DMS53 treated with DMSO at 0.1 percent for 48 hours (cell line): ENCODE results near the gene CCDC33.

ENCODE experiments used
- DNase-seq: peaks from one replicate; lab custom pipeline; 2025; ENCODE audit not compliant: unreplicated experiment; lab: John Stamatoyannopoulos, UW

The CCDC33 gene

GRCh38 chr15:74235962-74236361, at the start of gene CCDC33:
CCDC33 (plus strand) TSS chr15:74236326; CDS start chr15:74236720, 394 bp downstream.
- peak; percentile 96 for DNase-seq

DNA sequence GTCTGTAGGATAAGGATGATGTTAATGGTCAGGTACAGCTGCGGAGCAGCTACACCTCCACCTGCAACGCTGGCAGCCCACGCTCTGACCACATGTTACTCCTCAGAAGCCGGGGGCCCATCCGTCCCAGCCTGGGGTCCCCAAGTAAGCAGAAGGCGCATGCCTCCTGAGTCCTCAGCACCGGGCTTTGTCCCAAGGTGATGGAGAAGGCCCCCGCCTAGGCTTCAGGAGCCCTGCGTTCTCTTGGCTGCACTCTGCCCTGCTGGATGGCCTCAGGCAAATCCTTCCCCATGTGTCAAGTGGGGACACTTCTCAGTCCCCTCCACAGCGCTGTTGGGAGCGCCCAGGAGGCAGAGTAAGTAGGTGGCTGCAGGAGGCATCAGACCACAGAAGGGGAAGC, 47.9 kb upstream of the CCDC33 start:
- DNase-seq: no peak

DNA sequence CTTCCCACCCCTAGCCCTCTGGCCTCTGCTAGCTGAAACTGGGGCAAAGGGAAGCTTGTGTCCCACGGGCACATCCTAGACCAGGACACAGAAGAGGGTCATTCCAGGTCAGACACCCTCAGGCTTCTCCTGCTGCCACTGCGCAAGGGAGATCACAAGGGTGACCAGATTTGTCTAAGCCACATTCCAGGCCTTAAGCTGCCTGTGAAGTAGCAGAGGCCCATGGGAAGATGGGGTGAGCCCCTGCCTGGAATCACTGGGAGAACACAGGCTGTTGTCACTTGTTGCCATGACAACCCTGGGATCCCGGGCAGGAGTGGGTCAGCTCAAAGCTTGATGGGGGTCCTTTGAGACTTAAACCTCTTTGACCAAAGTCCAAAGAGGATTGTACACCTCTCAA, 44.3 kb upstream of the CCDC33 start:
- DNase-seq: no peak

DNA sequence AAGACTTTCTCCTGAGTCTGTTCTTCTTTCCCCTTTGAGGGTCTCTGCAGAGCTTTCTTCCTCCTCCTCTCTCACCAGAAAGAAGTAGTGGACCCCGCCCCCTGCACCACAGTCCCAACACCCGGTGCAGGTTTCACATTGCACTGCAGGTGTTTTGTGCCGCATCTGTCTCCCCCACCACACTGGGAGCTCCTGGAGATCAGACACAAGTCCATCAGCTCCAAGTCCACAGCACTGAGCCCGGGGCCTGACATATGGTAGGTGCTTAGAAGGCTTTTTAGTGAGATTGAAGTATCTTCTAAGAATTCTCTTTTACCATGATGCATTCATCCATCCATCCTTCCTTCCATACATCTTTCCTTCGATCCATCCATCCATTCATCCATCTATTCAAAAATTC, 43.4 kb upstream of the CCDC33 start:
- DNase-seq: no peak

DNA sequence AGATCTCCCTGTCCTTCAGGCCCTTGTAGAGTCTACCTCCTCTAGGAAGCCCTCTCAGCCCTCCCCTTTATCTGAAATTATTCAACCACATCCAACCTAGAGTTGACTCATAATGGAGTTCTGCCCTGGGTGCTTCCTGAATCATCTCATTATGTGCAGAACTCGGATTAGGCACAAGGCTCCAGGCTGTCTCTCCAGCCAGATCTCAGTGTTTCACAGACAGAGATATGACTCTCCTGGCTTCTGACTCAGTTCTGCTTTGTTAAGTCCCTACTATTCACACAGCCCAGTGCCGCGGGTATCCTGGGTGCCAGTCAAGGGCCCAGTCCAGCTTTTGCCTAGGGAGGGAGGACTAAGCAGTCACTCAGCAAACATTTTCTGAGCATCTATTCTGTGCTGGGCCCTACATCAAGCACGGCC, 42.8 kb upstream of the CCDC33 start:
- no peak for DNase-seq

DNA sequence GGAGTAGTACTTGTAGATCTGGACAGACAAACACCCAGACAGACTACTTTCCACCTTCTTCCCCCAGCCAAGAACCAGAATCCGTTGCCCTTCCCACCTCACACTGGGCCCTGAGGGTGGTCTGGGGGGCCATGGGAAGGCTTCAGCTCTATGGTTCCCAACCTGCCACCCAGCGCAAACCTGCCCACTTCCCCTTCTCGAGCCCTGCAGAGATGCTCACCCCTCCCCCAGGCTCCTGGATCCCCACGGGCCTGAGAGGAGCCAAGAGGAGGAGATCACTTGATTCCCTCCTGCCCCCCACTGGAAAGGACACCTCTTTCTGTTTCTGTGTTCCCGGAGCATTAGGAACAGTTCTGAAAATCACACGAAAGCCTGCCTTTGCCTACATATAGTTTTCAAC, 42.2 kb upstream of the CCDC33 start:
- no peak for DNase-seq

- no peak for DNase-seq
Observed at GRCh38 chr15:74194572-74195559, 41.3 kb upstream of the CCDC33 start.

DNA sequence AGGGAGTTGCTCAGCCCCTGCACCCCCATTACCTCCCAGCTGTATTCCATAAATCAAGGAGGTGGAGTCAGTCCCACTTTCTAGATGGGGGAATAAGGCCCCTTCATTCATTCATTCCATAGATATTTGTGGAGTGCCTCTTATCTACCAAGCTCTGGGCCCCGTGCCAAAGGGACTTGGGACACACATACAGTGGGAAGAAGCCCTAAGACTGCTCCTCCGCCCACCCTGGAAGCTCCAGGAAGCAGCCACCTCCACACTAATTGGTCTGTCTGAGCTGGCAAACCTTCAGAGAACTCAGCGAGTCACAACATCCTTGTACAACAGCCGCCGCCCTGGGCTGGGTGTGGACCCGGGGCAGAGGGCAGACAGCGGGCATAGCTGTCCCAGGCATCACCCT, 40.0 kb upstream of the CCDC33 start:
- no peak for DNase-seq

DNA sequence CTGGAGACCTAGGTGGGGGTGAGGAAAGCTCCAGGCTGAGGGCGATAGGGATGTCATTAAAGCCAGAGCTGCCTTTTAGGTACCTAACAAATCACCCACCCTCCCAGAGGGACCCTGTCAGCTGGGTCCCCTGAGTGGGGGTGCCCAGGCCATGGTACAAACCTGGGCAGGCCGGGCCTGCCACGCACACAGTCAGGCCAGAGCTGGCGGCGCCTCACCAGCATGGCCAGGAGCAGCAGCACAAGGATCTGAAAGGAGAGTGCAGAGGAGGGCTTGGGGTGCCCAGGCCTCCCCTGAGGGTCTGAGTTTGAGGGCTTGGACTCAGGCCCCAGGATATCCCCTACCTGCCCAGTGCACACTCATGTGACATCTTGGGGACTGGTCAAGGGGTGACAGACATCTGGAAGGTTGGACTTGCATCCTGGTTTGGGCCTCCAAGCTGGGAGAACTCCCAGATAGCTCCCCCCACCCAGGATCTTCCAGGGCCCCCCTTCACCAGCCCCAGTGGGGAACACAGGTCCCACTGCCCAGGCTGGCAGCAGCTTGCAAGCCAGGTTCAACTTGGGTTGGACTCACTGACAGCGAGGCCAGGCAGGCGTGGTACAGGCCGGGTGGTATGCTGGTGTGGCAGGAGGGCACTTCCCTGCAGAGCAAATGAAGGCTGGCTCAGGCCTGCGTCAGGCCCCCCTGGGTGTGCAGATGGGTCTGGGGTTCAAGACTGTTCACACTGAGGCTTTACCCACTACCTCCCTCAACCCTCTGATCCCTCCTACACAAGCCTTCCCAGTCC, 38.8 kb upstream of the CCDC33 start:
- no peak for DNase-seq

DNA sequence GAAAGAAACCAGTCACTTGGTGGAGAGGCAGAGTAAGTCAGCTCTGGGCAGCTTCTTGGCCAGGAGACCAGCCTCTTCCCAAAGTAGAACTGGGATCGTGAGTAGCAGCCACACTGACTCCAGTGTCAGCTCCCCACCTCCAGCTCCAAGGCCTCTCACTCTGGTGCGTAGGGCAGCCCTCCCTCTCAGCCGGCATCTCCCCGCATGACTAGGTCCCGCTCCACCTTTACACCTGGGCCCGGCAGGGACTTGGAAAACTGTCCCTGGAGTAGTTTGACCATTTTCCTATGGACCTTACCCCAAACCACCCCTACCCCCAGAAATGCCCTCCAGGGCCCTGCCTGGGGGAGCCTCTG, 36.9 kb upstream of the CCDC33 start:
- DNase-seq: no peak

GRCh38 chr15:74200412-74200815, 35.7 kb upstream of the CCDC33 start:
- DNase-seq: no peak

GRCh38 chr15:74200871-74201419, 35.2 kb upstream of the CCDC33 start:
- DNase-seq: no peak

DNA sequence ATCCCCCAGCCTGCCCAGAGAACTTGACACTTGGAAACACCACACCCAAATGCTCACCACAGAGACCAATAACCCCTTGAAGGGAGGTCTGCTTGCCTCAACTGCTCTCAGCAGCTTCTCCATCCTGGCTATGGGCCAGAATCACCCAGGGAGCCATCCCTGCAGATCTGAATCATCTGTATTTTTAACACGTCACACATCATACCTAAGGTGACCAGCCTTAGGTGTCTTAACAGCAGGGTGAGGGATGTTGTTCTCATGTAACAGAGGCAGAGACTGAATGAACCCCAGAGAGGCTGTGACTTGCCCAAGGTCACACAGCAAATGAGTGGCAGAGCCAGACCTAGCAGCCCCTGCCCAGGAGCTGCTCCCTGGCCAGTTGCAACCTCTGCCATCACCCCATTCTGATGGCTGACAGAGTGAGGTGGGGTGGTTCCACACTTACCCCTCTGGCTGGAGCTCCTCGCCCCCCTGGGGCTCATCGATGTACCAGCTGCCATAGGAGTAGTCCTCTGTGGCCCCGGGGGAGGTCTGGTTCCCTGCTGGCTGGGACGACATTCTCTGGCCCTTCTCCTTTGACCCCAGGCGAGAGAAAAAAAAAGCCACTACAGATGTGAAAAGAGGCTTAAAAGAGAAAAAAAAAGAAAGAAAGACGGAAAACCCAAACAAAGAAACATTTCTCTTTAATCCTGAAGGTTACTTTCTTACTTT, 34.3 kb upstream of the CCDC33 start:
- DNase-seq: no peak

DNA sequence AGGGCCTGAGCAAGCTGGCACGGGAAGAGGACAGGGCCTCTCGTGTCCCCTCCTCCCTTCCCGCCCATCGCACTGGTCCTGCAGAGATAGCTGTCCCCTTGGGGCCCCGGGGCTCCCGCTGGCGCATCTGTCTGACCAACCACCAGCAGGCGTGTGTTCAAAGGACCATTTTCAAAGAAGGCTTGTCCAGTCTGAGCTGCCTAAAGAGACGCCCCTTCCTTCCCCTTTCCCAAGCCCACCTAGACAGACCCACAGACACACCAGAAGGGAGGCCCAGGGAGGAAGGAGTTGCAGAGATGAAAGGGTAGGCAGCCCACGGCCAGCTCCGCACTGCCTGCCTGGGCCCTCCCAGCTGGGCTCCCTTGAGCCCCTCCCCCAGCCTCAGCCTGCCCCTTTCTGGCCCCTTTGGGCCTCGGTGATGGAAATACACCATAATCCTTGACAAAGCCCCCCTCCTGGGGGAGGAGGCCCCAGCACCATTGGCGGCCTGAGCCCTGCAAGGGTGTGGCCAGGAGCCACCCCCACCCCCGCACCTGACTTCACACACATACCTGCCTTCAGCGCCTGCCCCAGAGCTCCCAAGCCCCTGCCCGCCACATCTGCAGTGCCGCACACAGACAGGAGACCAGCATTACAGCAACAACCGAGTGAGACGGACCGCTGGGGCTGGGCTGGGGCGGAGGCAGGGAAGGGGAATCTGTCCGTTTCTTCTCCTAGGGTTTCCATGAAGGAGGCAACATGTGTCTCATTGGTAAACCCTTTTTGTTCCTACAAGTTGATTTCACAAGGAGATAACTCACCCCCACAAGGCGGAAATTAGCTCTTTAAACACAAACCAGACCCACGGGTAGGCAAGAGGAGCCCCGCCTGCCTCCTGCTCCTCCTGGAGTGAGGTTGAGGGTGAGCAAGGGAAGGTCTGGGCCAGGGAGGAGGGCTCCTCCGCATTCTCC, 33.4 kb upstream of the CCDC33 start, which contains the start of gene STRA6:
TSS of gene STRA6 (minus strand) at position 336 of the 950 bp plus-strand sequence. CDS start 520 bp downstream, outside the sequence.
- DNase-seq: no peak

GRCh38 chr15:74203914-74204431, 32.2 kb upstream of the CCDC33 start:
- no peak for DNase-seq

DNA sequence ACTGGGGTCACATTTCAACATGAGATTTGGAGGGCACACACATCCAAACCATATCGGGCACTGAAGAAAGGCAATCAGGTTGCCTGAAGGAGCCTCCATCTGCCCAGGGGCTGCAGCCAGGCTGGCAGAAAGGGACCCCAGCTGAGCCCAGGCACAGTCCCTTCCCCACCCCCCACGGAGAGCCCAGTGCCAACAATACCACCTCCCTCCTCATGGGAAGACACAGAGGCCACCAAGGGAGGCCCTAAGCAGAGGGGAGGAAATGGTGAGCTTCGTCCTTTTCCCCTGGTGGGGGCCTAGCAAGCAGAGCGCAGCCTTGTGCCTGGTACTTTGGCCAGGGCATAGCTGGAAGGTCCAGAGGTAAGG, 30.6 kb upstream of the CCDC33 start:
- DNase-seq: no peak

DNA sequence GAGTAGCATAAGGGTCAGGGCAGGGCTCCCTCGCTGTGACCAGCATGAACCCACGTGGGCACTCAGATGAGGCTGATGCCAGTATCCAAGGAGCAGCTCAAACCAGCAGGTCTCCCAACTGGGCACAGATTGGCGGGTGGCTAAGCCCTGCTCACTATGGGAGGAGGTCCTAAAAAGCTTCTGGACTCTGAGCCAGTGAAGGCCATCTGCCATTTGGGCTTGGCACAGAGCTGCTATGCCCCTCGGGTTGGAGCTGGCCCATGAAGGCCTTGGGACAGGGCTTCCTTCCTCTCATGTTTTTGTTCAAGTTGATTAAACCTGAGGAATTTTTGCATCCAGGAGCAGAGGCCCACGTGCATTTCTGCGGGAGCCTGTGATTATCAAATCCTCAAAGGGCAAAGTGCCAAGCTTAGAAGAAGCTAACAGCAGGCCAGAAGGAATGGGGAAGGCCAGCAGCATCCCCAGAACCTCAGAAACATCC, 29.3 kb upstream of the CCDC33 start:
- DNase-seq: no peak

GRCh38 chr15:74207652-74208440, 28.3 kb upstream of the CCDC33 start:
- DNase-seq: no peak

GRCh38 chr15:74208496-74208895, 27.6 kb upstream of the CCDC33 start:
- DNase-seq: no peak
